PC-9 (cell line): Measurements from ENCODE around the gene DLAT. TPM values are rescaled to one million over a fixed set of nuclear protein-coding genes. Genes with fewer than 3 reads are reported as not detected.

Experiments used
- BruUV-seq: library from RNA; stranded (reverse); fragments of 400-500 nt; replicated peaks from 2 replicates; lab custom pipeline; 2021; lab: Mats Ljungman, UMichigan
- CTCF ChIA-PET: fragments of 300-600 bp; sonication (Branson Sonifier 250); formaldehyde crosslinking; loops from one replicate; lab custom pipeline; 2022; ENCODE audit warnings: antibody characterized with exemption; lab: Charles Lee
- POLR2A ChIA-PET: fragments of 300-600 bp; sonication (Branson Sonifier 250); formaldehyde crosslinking; loops from one replicate; lab custom pipeline; 2022; ENCODE audit warnings: antibody characterized with exemption; ENCODE audit not compliant: unreplicated experiment; lab: Charles Lee
- DNase-seq, 2 experiments: peaks; one replicate each; pipeline versions ENCODE4 v3.0.0 to v3.0.0-alpha.2; 2015 to 2022; ENCODE audit warnings: mixed read lengths in 1 of 2
- H2AFZ ChIP-seq: fragments of 200-600 bp; sonication (generic); 2 replicates; pipeline ENCODE4 v1.8.1; 2017; ENCODE audit warnings: antibody characterized with exemption
- H3F3A ChIP-seq: fragments of 200-600 bp; sonication (generic); 2 replicates; pipeline ENCODE4 v1.8.1; 2017; ENCODE audit warnings: antibody characterized with exemption, mild to moderate bottlenecking, low read depth; ENCODE audit not compliant: insufficient read depth
- H3K27ac ChIP-seq: fragments of 200-600 bp; sonication (generic); 2 replicates; pipeline ENCODE4 v1.6.1; 2016; ENCODE audit warnings: mixed run types
- H3K27me3 ChIP-seq: fragments of 200-600 bp; sonication (generic); 2 replicates; pipeline ENCODE4 v1.6.1; 2016; ENCODE audit warnings: low read depth, mixed run types; ENCODE audit not compliant: insufficient read depth
- H3K36me3 ChIP-seq: fragments of 200-600 bp; sonication (generic); 2 replicates; pipeline ENCODE4 v1.6.1; 2016; ENCODE audit warnings: low read depth, mixed run types
- H3K4me1 ChIP-seq: fragments of 200-600 bp; sonication (generic); replicated peaks from 2 replicates; pipeline ENCODE4 v1.6.1; 2016; ENCODE audit warnings: mixed run types; ENCODE audit not compliant: insufficient read depth
- H3K4me2 ChIP-seq: fragments of 200-600 bp; sonication (generic); 2 replicates; pipeline ENCODE4 v1.6.1; 2017; ENCODE audit warnings: mixed run types
- H3K4me3 ChIP-seq: fragments of 200-600 bp; sonication (generic); 2 replicates; pipeline ENCODE4 v1.6.1; 2016; ENCODE audit warnings: mixed run types
- H3K79me2 ChIP-seq: fragments of 200-600 bp; sonication (generic); 2 replicates; pipeline ENCODE4 v1.6.1; 2017; ENCODE audit warnings: low read depth, mixed run types
- H3K9me2 ChIP-seq: fragments of 200-600 bp; sonication (generic); 2 replicates; pipeline ENCODE4 v1.8.1; 2017; ENCODE audit warnings: mild to moderate bottlenecking; ENCODE audit not compliant: insufficient read depth
- H3K9me3 ChIP-seq: fragments of 200-600 bp; sonication (generic); 2 replicates; pipeline ENCODE4 v1.8.1; 2016; ENCODE audit warnings: low read depth; ENCODE audit not compliant: insufficient read depth
- H4K20me1 ChIP-seq: fragments of 200-600 bp; sonication (generic); 2 replicates; pipeline ENCODE4 v1.8.1; 2017; ENCODE audit not compliant: insufficient read depth
- EZH2 ChIP-seq: fragments of 200-600 bp; sonication (generic); IDR thresholded peaks from 2 replicates; pipeline ENCODE4 v1.8.0; 2017; ENCODE audit warnings: antibody characterized with exemption, low read depth
- intact Hi-C: fragments of 100-400 bp; cut with micrococcal nuclease; formaldehyde crosslinking; loops from one replicate; pipeline ENCODE4 v1.10.0; 2022; ENCODE audit not compliant: unreplicated experiment
- total RNA-seq: library from RNA; stranded (reverse); gene quantifications from 2 replicates; pipeline ENCODE4 v1.2.3, GENCODE V29; 2021
- TF ChIP-seq, protein P1 (sequence below): fragments of 200-600 bp; sonication (generic); conservative IDR thresholded peaks from 2 replicates; pipeline ENCODE4 v1.6.1; 2017; ENCODE audit warnings: mixed run types, antibody characterized with exemption, mild to moderate bottlenecking, moderate library complexity

Gene DLAT
- total RNA-seq, 1 experiment from 2014 or later = 44.9 TPM

DNA sequence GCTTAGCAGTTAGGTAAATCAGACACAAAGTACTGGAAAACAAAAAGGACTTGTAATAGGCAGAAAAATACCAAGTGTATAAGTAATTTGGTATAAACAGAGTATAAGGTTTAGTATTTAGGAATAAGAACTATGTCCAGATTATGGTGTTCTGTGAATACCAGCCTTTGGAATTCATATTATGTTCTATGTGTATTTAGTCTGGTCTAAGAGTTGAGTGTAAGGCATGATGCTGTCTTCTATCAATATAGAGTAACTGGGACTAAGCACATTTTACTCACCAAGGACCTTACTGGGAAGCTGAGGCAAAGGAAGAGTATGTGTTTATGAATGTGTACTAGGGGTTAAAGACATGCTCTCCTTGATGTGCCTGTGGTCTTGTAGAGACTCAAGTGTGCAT lies 71.0 kb downstream of the DLAT start:
- no peak overlapping the region for H3K27ac ChIP-seq
- CTCF ChIA-PET = no interaction called here
- POLR2A ChIA-PET = interaction anchor here (0.6 kb wide), 1 partner anchor 182 kb away, joined by 7 read pairs; no protein-coding TSS in a partner anchor
- peaks cover 33% of the 10 kb centered on the region for H3K36me3 ChIP-seq
- no peak overlapping the region for H3K4me2 ChIP-seq
- H2AFZ ChIP-seq = no peak overlapping the region
- intact Hi-C loops = no loop called here
- H3F3A ChIP-seq = no peaks in the 10 kb centered on the region; the same call in 1 of the 2 replicates
- no peaks in the 10 kb centered on the region for H3K4me1 ChIP-seq
- no peaks in the 10 kb centered on the region for H3K9me2 ChIP-seq
- no peaks in the 10 kb centered on the region for H4K20me1 ChIP-seq
- BruUV-seq = no TSS peak
- H3K79me2 ChIP-seq = no peaks in the 10 kb centered on the region
- no peaks in the 10 kb centered on the region for H3K9me3 ChIP-seq
- H3K4me3 ChIP-seq = no peak overlapping the region
- TF ChIP-seq EZH2 = no peak
- DNase-seq = no peak
- H3K27me3 ChIP-seq = no peaks in the 10 kb centered on the region

DNA sequence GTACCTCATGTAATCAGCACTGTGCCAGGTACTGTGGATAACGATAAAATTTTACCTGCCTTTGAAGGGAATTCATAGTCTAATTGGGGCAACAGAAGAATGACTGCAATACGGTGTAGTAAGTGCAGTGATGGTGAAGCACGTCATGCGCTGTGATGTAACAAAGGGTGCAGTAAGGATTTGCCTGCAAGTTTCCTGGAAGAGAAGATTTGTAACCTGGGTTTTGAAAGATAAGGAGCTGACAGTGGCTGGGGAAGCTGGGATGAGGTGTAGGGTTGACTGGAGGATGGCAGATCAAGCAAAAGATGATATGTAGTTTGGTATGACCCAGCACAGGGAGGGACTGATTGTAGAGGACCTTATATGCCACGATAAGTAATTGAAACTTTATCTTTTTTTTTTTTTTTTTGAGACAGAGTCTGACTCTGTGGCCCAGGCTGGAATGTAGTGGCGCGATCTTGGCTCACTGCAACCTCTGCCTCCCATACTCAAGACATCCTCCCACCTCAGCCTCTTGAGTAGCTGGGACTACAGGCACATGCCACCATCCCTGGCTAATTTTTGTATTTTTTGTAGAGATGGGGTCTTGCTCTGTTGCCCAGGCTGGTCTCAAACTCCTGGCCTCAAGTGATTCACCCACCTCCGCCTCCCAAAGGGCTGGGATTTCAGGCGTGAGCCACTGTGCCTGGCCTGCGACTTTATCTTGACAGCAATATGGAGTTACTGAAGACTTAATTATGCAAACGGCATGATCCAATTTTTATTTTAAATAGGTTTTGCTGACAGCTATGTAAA lies 72.7 kb downstream of the DLAT start:
- Histone ChIP-seq H3F3A (no peaks in the 10 kb centered on the region; the same call in 1 of the 2 replicates), H2AFZ (no peak overlapping the region), H3K9me3 (no peaks in the 10 kb centered on the region), H3K27me3 (no peaks in the 10 kb centered on the region), H3K9me2 (no peaks in the 10 kb centered on the region), H4K20me1 (no peaks in the 10 kb centered on the region), H3K4me3 (no peak overlapping the region), H3K4me1 (no peaks in the 10 kb centered on the region), H3K27ac (no peak overlapping the region), H3K36me3 (peaks cover 15% of the 10 kb centered on the region), H3K79me2 (no peaks in the 10 kb centered on the region), H3K4me2 (no peak overlapping the region)
- ChIA-PET CTCF (interaction anchor here (0.6 kb wide), 1 partner anchor 205 kb away, joined by 6 read pairs; no protein-coding TSS in a partner anchor), POLR2A (interaction anchor here (0.6 kb wide), 1 partner anchor 81 kb away, joined by 4 read pairs; no protein-coding TSS in a partner anchor)
- TF ChIP-seq, protein P1, sequence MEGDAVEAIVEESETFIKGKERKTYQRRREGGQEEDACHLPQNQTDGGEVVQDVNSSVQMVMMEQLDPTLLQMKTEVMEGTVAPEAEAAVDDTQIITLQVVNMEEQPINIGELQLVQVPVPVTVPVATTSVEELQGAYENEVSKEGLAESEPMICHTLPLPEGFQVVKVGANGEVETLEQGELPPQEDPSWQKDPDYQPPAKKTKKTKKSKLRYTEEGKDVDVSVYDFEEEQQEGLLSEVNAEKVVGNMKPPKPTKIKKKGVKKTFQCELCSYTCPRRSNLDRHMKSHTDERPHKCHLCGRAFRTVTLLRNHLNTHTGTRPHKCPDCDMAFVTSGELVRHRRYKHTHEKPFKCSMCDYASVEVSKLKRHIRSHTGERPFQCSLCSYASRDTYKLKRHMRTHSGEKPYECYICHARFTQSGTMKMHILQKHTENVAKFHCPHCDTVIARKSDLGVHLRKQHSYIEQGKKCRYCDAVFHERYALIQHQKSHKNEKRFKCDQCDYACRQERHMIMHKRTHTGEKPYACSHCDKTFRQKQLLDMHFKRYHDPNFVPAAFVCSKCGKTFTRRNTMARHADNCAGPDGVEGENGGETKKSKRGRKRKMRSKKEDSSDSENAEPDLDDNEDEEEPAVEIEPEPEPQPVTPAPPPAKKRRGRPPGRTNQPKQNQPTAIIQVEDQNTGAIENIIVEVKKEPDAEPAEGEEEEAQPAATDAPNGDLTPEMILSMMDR = no peak
- TF ChIP-seq EZH2 = no peak
- intact Hi-C loops = no loop called here
- BruUV-seq = no TSS peak
- no peak for DNase-seq

DNA sequence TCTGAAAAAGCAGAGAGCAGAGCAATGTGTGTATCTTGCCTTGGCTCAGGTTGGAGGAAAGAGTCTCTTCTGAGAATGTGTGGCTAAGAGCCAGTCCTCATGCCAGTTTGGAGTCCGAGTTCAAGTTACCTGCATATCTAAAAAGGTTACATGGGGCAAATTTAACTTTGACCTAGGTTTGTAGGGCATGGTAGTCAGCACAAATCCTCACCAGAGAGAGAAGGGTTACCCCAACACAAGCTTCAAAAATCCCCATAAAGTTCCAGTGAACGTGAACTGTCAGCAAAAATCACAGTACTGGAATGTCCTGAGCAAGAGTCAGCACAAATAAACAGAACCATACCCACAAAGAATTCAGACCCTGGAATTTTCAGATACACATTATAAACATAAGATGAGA lies 75.3 kb downstream of the DLAT start:
- no peaks in the 10 kb centered on the region for H3K27me3 ChIP-seq
- H3K9me2 ChIP-seq = no peaks in the 10 kb centered on the region
- no peak for DNase-seq
- no peak overlapping the region for H3K4me3 ChIP-seq
- POLR2A ChIA-PET = no interaction called here
- H3K36me3 ChIP-seq = peaks cover 6% of the 10 kb centered on the region; the same call in 1 of the 2 replicates
- H3F3A ChIP-seq = peaks cover 8% of the 10 kb centered on the region; the same call in 1 of the 2 replicates
- H3K4me2 ChIP-seq = no peak overlapping the region
- no TSS peak for BruUV-seq
- intact Hi-C loops = no loop called here
- H3K4me1 ChIP-seq = no peaks in the 10 kb centered on the region
- TF ChIP-seq, protein P1 = no peak
- TF ChIP-seq EZH2 = no peak
- H3K27ac ChIP-seq = no peak overlapping the region
- CTCF ChIA-PET = no interaction called here
- no peak overlapping the region for H2AFZ ChIP-seq
- no peaks in the 10 kb centered on the region for H3K79me2 ChIP-seq
- H3K9me3 ChIP-seq = no peaks in the 10 kb centered on the region
- H4K20me1 ChIP-seq = no peaks in the 10 kb centered on the region
